Measurements from ENCODE around the gene LGR4.
"Not testable (repeated sequence)": the region's sequence is repeated elsewhere in the genome, so short reads cannot be mapped to it uniquely, and the experiment has no call there.

Gene LGR4

GRCh38 chr11:27347359-27348339 lies 124.9 kb downstream of the LGR4 start:
- H3K27ac ChIP-seq = no peak overlapping the region; the same call in 1 of the 2 replicates
- TF ChIP-seq ZFX (IDR thresholded peaks at IDR 0.05; ENCODE audit: borderline replicate concordance) (no peak), CTCF (IDR thresholded peaks at IDR 0.05) (no peak)

GRCh38 chr11:27339941-27340340 lies 132.6 kb downstream of the LGR4 start:
- H3K27ac ChIP-seq = no peak overlapping the region
- TF ChIP-seq CTCF (IDR thresholded peaks at IDR 0.05) (no peak), ZFX (IDR thresholded peaks at IDR 0.05; ENCODE audit: borderline replicate concordance) (no peak)

- H3K27ac ChIP-seq = not testable (repeated sequence)
Measured at GRCh38 chr11:27334764-27335163, 137.8 kb downstream of the LGR4 start.

GRCh38 chr11:27331981-27332380 lies 140.6 kb downstream of the LGR4 start:
- H3K27ac ChIP-seq = no peak overlapping the region
- TF ChIP-seq CTCF (IDR thresholded peaks at IDR 0.05) (no peak), ZFX (IDR thresholded peaks at IDR 0.05; ENCODE audit: borderline replicate concordance) (no peak)

GRCh38 chr11:27330633-27331270 lies 141.8 kb downstream of the LGR4 start:
- no peak overlapping the region for H3K27ac ChIP-seq
- TF ChIP-seq CTCF (IDR thresholded peaks at IDR 0.05) = no peak
- TF ChIP-seq ZFX (IDR thresholded peaks at IDR 0.05; ENCODE audit: borderline replicate concordance) = no peak

- TF ChIP-seq ZFX (IDR thresholded peaks at IDR 0.05; ENCODE audit: borderline replicate concordance) (no peak), CTCF (IDR thresholded peaks at IDR 0.05) (no peak)
- no peak overlapping the region for H3K27ac ChIP-seq
Measured at GRCh38 chr11:27329867-27330632, 142.5 kb downstream of the LGR4 start.

- no peak overlapping the region for H3K27ac ChIP-seq
- TF ChIP-seq ZFX (IDR thresholded peaks at IDR 0.05; ENCODE audit: borderline replicate concordance) (no peak), CTCF (IDR thresholded peaks at IDR 0.05) (no peak)
Measured at GRCh38 chr11:27328614-27329013, 144.0 kb downstream of the LGR4 start.

- not testable (repeated sequence) for H3K27ac ChIP-seq
Measured at GRCh38 chr11:27327064-27327463, 145.5 kb downstream of the LGR4 start.

GRCh38 chr11:27322196-27322595 lies 150.4 kb downstream of the LGR4 start:
- not testable (repeated sequence) for H3K27ac ChIP-seq

GRCh38 chr11:27321340-27321739 lies 151.2 kb downstream of the LGR4 start:
- not testable (repeated sequence) for H3K27ac ChIP-seq

Data from 22Rv1 (cell line).